HCT116 (cell line): ENCODE data around the gene ASF1A.

Experiments used
- ELF1 ChIP-seq: IDR thresholded peaks from 2 replicates; pipeline ENCODE4 v1.6.1; 2012; ENCODE audit warnings: low read depth, borderline replicate concordance
- EZH2phosphoT487 ChIP-seq: fragments of 200-600 bp; IDR thresholded peaks from 2 replicates; pipeline ENCODE4 v1.6.1; 2018; ENCODE audit warnings: antibody characterized with exemption, borderline replicate concordance
- JUND ChIP-seq: IDR thresholded peaks from 2 replicates; pipeline ENCODE4 v1.6.1; 2012
- TF ChIP-seq, protein P1 (sequence below), 3 experiments: fragments of 200-600 bp in 1 of 3; sonication (generic) in 1 of 3; IDR thresholded peaks in 2 of 3; conservative IDR thresholded peaks in 1 of 3; 2 replicates each; pipeline ENCODE4 v1.5.1; 2012 to 2017; ENCODE audit warnings: low read depth in 2 of 3, low read length in 2 of 3, antibody characterized with exemption in 1 of 3, borderline replicate concordance in 1 of 3, control low read depth in 1 of 3, mild to moderate bottlenecking in 1 of 3, mixed read lengths in 1 of 3, mixed run types in 1 of 3, moderate library complexity in 1 of 3; ENCODE audit not compliant: insufficient read depth in 1 of 3

GRCh38 chr6:118893807-118894424, at the start of gene ASF1A:
- TF ChIP-seq, protein P1, sequence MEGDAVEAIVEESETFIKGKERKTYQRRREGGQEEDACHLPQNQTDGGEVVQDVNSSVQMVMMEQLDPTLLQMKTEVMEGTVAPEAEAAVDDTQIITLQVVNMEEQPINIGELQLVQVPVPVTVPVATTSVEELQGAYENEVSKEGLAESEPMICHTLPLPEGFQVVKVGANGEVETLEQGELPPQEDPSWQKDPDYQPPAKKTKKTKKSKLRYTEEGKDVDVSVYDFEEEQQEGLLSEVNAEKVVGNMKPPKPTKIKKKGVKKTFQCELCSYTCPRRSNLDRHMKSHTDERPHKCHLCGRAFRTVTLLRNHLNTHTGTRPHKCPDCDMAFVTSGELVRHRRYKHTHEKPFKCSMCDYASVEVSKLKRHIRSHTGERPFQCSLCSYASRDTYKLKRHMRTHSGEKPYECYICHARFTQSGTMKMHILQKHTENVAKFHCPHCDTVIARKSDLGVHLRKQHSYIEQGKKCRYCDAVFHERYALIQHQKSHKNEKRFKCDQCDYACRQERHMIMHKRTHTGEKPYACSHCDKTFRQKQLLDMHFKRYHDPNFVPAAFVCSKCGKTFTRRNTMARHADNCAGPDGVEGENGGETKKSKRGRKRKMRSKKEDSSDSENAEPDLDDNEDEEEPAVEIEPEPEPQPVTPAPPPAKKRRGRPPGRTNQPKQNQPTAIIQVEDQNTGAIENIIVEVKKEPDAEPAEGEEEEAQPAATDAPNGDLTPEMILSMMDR (IDR thresholded peaks at IDR 0.05 in 2 of 3, conservative IDR thresholded peaks at IDR 0.05 in 1 of 3; ENCODE audit: borderline replicate concordance in 1 of 3, insufficient read depth in 1 of 3, low read depth in 2 of 3, low read length in 2 of 3), result peak; percentile 44 to 58 (median 57); a peak in 4 of 6 replicates
- TF ChIP-seq ELF1 (no peak), JUND (no peak), EZH2phosphoT487 (no peak)
